ENCODE data around the gene AK8. TPM values are rescaled to one million over a fixed set of nuclear protein-coding genes. Genes with fewer than 3 reads are reported as not detected.

AK8 gene
- total RNA-seq, 2 experiments from 2014 or later = 0.27 TPM; not detected in 1

- no peak overlapping the region for H3K27ac ChIP-seq (ENCODE audit: low read depth, low read length, poor library complexity, severe bottlenecking)
- DNase-seq (ENCODE audit: low spot score) = no peak
- POLR2A ChIA-PET = interaction anchor here (0.7 kb wide), 1 partner anchor 47 kb away, joined by 3 read pairs; no protein-coding TSS in a partner anchor
- no peak overlapping the region for H2AFZ ChIP-seq (ENCODE audit: low read length)
- BruUV-seq (replicated peaks) = no TSS peak
- intact Hi-C loops (cut with micrococcal nuclease; ENCODE audit: unreplicated experiment) = no loop called here
- no peaks in the 10 kb centered on the region for H3K9me2 ChIP-seq (ENCODE audit: insufficient read depth, low read length)
- no peaks in the 10 kb centered on the region for H3K4me1 ChIP-seq (ENCODE audit: insufficient read depth, low read length, poor library complexity, severe bottlenecking)
- no peaks in the 10 kb centered on the region for H4K20me1 ChIP-seq (ENCODE audit: insufficient read depth, low read length)
- H3K9me3 ChIP-seq (ENCODE audit: low read length) = no peaks in the 10 kb centered on the region
- H3K79me2 ChIP-seq (ENCODE audit: insufficient read depth, low read depth, low read length) = no peaks in the 10 kb centered on the region
- CTCF ChIA-PET (ENCODE audit: unreplicated experiment) = no interaction called here
- H3K36me3 ChIP-seq (ENCODE audit: insufficient read depth, low read length) = no peaks in the 10 kb centered on the region
- no peak overlapping the region for H3K4me2 ChIP-seq (ENCODE audit: low read length)
- no peak overlapping the region for H3K4me3 ChIP-seq (ENCODE audit: low read depth, low read length, poor library complexity, severe bottlenecking)
- no peak for TF ChIP-seq EZH2phosphoT487 (IDR thresholded peaks at IDR 0.05; ENCODE audit: borderline replicate concordance, low read depth, low read length)
- TF ChIP-seq, protein P1, sequence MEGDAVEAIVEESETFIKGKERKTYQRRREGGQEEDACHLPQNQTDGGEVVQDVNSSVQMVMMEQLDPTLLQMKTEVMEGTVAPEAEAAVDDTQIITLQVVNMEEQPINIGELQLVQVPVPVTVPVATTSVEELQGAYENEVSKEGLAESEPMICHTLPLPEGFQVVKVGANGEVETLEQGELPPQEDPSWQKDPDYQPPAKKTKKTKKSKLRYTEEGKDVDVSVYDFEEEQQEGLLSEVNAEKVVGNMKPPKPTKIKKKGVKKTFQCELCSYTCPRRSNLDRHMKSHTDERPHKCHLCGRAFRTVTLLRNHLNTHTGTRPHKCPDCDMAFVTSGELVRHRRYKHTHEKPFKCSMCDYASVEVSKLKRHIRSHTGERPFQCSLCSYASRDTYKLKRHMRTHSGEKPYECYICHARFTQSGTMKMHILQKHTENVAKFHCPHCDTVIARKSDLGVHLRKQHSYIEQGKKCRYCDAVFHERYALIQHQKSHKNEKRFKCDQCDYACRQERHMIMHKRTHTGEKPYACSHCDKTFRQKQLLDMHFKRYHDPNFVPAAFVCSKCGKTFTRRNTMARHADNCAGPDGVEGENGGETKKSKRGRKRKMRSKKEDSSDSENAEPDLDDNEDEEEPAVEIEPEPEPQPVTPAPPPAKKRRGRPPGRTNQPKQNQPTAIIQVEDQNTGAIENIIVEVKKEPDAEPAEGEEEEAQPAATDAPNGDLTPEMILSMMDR (conservative IDR thresholded peaks at IDR 0.05; ENCODE audit: low read length) = no peak
Measured at GRCh38 chr9:132864691-132865090, 13.4 kb downstream of the AK8 start.

- no peak for DNase-seq (ENCODE audit: low spot score)
- BruUV-seq (replicated peaks) = no TSS peak
- intact Hi-C loops (cut with micrococcal nuclease; ENCODE audit: unreplicated experiment) = no loop called here
- Histone ChIP-seq H3K9me3 (ENCODE audit: low read length) (no peaks in the 10 kb centered on the region), H3K4me3 (ENCODE audit: low read depth, low read length, poor library complexity, severe bottlenecking) (no peak overlapping the region), H3K79me2 (ENCODE audit: insufficient read depth, low read depth, low read length) (no peaks in the 10 kb centered on the region), H3K27ac (ENCODE audit: low read depth, low read length, poor library complexity, severe bottlenecking) (no peak overlapping the region), H2AFZ (ENCODE audit: low read length) (no peak overlapping the region), H3K36me3 (ENCODE audit: insufficient read depth, low read length) (no peaks in the 10 kb centered on the region), H3K4me1 (ENCODE audit: insufficient read depth, low read length, poor library complexity, severe bottlenecking) (no peaks in the 10 kb centered on the region), H3K4me2 (ENCODE audit: low read length) (no peak overlapping the region), H4K20me1 (ENCODE audit: insufficient read depth, low read length) (no peaks in the 10 kb centered on the region), H3K9me2 (ENCODE audit: insufficient read depth, low read length) (no peaks in the 10 kb centered on the region)
- ChIA-PET CTCF (ENCODE audit: unreplicated experiment) (no interaction called here), POLR2A (interaction anchor here (0.7 kb wide), 1 partner anchor 47 kb away, joined by 3 read pairs; no protein-coding TSS in a partner anchor)
- no peak for TF ChIP-seq EZH2phosphoT487 (IDR thresholded peaks at IDR 0.05; ENCODE audit: borderline replicate concordance, low read depth, low read length)
- TF ChIP-seq, protein P1 (conservative IDR thresholded peaks at IDR 0.05; ENCODE audit: low read length) = no peak
Measured at GRCh38 chr9:132864277-132864676, 13.8 kb downstream of the AK8 start.

DNA sequence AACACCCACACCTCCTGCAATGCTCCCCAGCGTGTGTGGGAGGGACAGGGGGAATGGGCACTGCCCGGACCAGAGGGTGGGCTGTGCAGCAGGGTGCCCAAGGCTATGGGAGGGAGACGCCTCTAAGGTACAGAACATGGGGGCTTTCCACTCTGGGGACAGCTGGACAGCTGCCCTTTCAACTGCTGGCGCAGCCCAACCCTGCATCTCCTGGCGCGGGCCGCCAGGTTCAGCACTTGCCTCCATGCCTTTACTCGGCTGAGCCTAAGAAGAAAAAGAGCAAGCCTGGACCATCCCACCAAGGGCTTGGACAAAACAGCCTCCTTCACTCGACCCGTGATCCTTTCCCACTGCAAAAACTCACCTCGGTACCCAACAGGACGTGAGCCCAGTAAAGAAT lies 15.0 kb downstream of the AK8 start:
- Histone ChIP-seq H3K9me3 (ENCODE audit: low read length) (no peaks in the 10 kb centered on the region), H3K4me3 (ENCODE audit: low read depth, low read length, poor library complexity, severe bottlenecking) (no peak overlapping the region), H2AFZ (ENCODE audit: low read length) (no peak overlapping the region), H3K4me2 (ENCODE audit: low read length) (no peak overlapping the region), H4K20me1 (ENCODE audit: insufficient read depth, low read length) (no peaks in the 10 kb centered on the region), H3K27ac (ENCODE audit: low read depth, low read length, poor library complexity, severe bottlenecking) (no peak overlapping the region), H3K79me2 (ENCODE audit: insufficient read depth, low read depth, low read length) (no peaks in the 10 kb centered on the region), H3K4me1 (ENCODE audit: insufficient read depth, low read length, poor library complexity, severe bottlenecking) (no peaks in the 10 kb centered on the region), H3K36me3 (ENCODE audit: insufficient read depth, low read length) (no peaks in the 10 kb centered on the region), H3K9me2 (ENCODE audit: insufficient read depth, low read length) (no peaks in the 10 kb centered on the region)
- no TSS peak for BruUV-seq (replicated peaks)
- ChIA-PET POLR2A (no interaction called here), CTCF (ENCODE audit: unreplicated experiment) (no interaction called here)
- TF ChIP-seq, protein P1 (conservative IDR thresholded peaks at IDR 0.05; ENCODE audit: low read length) = no peak
- TF ChIP-seq EZH2phosphoT487 (IDR thresholded peaks at IDR 0.05; ENCODE audit: borderline replicate concordance, low read depth, low read length) = no peak
- intact Hi-C loops (cut with micrococcal nuclease; ENCODE audit: unreplicated experiment) = no loop called here
- DNase-seq (ENCODE audit: low spot score) = no peak

Data from OCI-LY7 (cell line).